Ramos (cell line): ENCODE data around the gene HS3ST6.
"Not testable (repeated sequence)": the region's sequence is repeated elsewhere in the genome, so short reads cannot be mapped to it uniquely, and the experiment has no call there.

ENCODE experiments used
- in situ Hi-C: fragments of 300-500 bp; cut with MboI; formaldehyde crosslinking; loops from one replicate; pipeline ENCODE4 v1.14.3; 2022; ENCODE audit warnings: low sequenced_read_pairs; ENCODE audit not compliant: unreplicated experiment

The HS3ST6 gene

DNA sequence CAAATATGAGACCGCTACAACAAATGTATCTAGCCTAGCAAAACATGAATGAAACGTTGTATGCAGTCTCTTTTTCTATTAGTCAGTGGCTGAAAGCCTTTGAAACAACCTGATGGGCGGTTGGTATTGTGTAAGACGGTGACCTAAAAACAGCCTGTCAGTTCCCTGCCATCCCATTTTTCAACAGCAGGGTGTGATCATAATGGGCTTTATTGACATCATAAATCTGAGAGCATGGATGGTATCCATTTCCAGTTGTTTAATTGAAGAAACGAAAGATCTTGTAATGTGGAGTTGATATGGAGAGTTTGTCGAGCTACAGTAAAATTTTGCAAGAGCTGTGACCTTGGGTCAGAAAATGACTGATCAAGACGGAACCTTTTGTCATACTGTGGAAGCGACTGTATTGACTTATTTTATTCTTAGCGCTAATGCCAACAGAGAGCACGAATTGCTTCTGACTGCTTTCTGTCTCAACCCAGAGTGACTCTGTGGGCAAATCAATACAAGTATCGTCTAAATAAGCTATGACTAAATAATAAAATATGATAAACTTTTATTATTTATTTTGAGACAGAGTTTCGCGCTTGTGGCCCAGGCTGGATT is 34.0 kb downstream of the HS3ST6 start:
- in situ Hi-C loops = no loop called here

DNA sequence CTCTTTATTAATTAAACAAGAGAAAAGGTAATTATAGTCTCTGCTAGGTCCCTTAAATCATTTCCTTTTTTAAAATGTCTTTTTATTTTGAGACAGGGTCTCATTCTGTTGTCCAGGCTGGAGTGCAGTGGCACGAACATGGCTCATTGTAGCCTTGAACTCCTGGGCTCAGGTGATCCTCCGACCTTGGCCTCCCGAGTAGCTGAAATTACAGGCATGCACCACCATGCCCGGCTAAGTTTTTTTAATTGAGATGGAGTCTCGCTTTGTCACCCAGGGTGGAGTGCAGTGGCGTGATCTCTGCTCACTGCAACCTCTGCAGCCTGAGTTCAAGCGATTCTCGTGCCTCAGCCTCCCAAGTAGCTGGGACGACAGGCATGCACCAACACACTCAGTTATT is 37.0 kb downstream of the HS3ST6 start:
- in situ Hi-C loops = not testable (repeated sequence)

DNA sequence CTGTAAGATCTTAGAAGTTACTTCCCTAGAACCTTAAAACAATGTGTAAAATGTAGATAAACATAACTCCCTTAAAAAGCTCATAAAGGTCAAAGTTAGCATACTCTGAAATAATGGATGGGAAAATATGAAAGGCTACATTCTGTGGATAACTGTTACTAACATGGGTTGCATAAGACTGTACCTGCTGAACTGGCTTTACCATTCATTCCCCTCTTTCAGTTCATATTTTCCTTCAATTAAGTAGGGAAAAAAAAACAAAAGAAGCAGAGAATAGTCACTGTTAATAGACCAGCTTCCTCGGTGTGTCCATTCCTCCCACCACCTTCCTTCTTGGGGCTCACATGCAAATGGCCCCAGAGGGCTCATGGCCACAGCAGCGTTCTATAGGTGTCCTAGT is 38.7 kb downstream of the HS3ST6 start:
- in situ Hi-C loops = no loop called here

DNA sequence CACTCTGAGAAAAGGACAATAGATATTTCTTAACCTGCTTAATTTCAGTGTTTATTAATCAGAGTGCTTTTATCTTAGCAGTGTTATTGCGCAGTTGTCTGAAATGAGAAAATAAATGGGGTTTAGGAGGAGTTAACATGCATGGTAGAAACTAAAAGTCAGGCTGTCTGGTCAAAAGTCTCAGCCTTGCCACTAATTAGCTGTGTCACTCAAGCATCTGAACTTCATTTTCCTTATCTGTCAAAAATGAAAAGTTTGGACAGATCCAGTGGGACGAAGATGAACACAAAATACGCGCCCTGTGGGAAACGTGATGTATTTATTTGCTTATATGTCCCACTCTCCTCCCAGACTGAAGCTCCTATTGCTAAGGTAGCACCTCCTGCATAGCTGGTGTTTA is 40.0 kb downstream of the HS3ST6 start:
- in situ Hi-C loops = no loop called here

DNA sequence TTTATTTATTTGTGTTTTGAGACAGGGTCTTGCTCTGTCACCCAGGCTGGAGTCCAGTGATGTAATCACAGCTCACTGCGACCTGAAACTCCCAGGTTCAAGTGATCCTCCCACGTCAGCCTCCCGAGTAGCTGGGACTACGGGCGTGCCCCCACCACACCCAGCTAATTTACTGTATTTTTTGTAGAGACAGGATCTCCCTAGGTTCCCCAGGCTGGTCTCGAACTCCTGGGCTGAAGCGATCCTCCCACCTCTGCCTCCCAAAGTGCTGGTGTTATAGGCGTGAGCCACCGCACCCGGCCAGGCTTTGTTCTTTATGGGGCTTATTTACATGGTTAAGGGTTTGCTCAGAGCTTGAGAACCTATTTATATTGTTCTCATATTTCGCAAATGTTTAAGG is 40.4 kb downstream of the HS3ST6 start:
- in situ Hi-C loops = no loop called here

DNA sequence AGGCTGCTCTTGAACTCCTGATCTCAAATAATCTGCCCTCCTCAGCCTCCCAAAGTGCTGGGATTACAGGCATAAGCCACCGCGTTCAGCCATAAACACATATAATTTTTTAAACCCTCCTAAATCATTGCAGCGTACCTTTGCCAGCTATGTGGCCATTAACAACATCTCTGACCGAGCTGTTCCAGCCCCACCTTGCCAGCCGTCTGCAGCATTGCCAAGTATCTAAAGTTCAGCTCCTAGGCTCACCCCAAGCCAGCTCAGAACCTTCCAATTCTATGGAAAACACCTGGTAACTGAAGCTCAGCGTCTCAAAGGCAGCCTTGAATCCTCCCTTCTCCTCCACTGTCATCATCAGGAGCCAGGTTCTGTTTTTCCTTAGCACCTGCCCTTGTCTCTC is 41.1 kb downstream of the HS3ST6 start:
- in situ Hi-C loops = no loop called here

DNA sequence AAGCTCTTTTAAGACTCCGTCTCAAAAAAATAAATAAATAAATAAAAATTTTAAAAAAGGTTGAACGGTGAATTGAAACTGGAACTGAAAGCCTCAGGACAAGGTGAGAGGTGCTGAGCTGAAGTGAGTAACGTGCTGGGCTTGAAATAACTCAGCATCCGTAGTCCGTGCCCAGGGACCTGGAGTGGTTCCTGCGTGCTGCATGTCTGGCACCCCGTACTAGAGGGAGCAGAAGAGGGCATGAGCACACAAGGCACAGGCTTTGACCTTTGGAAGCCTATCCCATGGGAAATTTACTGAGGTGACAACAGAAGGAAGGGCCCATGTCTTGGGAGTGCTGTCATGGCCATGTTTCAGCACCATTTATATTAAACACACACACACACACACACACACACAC is 41.7 kb downstream of the HS3ST6 start:
- in situ Hi-C loops = no loop called here

DNA sequence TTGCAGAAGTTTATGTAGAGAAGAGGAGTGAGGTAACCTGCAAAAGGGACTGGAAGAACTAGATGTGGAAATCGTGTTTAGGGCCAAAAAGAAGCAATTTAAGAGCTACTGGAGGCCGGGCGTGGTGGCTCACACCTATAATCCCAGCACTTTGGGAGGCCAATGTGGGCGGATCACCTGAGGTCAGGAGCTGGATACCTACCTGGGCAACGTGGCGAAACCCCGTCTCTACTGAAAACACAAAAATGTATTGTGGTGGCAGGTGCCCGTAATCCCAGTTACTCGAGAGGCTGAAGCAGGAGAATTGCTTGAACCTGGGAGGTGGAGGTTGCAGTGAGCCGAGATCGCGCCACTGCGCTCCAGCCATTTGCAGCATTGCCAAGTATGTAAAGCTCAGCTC is 42.1 kb downstream of the HS3ST6 start:
- in situ Hi-C loops = not testable (repeated sequence)

DNA sequence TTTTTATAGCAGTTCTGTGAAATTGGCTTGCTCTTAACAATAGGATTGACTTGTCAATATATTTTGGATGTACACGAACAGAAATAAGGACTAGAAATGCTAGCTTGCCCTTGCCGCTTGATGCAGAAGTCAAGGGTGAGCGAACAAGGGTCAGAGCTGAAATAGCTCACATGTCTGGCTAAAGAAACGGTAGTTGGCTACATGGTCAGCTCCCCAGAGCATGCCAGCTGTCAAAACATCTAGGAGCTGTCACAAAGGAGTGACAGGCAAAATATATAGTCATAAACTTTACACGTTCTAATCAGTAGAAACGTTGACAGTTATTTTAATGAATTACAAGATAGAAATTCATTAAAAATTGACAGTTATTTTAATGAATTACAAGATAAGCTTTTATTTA is 43.4 kb downstream of the HS3ST6 start:
- in situ Hi-C loops = no loop called here

DNA sequence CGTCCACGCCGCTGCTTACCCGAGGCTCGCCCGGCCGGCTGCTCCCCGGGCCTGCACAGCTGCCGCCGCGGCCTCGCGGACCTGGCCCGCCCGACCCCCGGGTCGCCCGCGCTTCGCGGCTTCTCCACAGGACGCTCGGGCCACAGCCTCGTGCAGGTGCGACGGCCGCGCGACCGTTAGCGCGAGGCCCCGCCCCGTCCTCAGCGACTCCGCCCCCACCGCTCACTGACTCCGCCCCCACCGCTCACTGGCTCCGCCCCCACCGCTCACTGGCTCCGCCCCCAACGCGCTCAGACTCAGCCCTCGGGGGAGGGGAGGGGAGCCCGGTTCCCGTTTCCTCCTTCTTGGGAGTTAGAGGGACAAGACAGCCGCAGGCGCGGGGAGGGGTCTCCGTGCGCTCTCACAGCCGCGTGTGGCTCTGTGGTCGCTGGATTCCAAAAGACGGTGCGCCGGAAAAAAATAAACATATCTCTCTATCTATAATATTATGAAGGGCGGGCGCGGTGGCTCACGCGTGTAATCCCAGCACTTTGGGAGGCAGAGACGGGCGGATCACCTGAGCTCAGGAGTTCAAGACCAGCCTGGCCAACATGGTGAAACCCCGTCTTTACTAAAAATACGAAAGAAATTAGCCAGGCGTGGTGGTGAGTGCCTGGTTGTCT is 46.1 kb downstream of the HS3ST6 start, which contains the start of gene MEIOB:
Gene MEIOB (minus strand): TSS at position 191 of the 662 bp plus-strand sequence. CDS start 3,989 bp downstream, outside the sequence.
- in situ Hi-C loops = no loop called here

DNA sequence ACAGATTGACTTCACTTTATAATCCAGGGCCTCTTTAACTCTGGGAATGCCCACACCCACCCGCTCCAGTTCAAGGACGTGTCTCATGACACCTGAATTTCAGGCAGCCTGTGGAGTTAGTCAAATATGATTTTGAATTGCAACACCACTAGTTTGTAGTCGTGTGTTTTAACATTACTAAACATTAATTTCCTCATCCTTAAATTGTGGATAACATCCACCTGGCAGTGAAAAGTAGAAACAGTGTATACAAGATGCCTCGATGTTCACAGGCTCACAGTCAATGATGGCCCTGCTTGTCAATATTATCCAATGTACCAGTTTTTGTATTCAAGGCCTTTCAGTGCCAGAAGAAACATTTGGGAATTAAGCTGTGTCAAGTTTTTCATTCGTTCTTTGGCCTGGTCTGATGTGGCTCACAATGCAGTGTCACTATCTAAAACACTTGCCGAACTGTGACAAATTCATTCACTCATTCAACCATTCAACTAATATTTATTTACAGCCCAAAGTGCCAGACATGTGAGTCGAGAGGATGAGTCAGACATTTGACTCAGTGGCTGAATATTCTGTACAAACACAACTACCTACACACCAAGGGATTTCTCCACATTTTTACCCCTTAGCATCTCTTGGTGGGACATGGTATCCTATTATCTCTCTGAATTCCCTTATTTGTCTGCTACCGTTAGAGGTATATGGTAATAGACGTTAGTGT is 47.7 kb downstream of the HS3ST6 start:
- in situ Hi-C loops = no loop called here

DNA sequence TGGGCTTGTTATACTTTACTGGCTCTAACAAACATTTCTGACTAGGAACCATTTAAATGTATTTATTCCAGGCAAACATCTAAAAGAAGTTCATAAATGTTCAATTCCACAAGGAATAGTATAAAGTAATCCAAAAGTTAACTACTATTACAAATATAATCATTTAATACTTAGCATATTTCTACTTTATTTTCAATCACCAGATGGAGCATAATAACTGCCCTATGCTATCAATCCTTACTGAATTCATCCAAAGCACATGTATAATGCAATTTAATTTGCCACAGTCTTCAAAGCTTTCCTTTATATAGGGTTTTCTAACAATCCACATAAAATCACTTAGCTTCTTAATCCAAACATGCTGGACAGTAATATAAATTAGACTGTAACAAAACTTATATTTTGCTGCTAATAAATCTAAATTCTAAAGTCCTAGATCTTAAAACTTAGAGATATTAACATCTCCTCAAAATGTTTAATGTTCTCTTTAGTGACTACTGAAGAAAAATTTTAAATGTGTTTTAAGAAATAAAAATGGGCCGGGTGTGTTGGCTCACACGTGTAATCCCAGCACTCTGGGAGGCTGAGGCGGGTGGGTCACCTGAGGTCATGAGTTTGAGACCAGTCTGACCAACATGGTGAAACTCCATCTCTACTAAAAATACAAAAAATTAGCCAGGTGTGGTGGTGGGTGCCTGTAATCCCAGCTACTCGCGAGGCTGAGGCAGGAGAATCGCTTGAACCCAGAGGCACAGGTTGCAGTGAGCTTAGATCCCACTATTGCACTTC is 52.1 kb downstream of the HS3ST6 start:
- in situ Hi-C loops = no loop called here

DNA sequence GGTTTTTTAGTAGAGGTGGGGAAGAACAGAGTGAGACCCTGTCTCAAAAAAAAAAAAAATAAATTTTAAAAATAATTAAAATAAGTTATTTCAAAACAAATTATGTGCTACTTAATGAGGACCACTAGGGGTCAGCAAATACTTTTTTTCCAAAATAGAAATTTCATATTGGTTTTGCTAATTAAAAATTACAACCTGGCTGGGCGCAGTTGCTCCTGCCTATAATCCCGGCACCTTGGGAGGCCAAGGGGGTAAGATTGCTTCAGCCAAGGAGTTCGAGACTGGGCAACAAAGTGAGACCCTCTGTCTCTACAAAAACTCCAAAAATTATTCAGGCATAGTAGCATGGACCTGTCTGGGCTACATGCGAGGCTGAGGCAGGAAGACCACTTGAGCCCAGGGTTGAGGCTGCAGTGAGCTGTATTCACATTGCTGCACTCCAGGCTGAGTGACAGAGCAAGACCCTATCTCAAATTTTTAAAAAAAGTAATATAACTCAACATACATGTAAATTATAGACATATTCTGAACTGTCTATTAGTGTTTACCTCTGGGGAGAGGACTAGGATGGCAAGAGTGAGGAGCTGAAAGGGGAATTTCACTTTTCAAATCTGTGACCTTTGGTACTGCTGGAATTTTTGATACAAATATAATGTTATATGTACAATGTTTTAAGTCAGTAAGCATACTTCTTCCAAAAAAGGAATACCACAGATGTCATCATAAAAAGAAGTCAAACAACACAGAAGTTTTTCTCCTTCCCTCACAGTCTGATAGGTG is 54.3 kb downstream of the HS3ST6 start:
- in situ Hi-C loops = no loop called here

DNA sequence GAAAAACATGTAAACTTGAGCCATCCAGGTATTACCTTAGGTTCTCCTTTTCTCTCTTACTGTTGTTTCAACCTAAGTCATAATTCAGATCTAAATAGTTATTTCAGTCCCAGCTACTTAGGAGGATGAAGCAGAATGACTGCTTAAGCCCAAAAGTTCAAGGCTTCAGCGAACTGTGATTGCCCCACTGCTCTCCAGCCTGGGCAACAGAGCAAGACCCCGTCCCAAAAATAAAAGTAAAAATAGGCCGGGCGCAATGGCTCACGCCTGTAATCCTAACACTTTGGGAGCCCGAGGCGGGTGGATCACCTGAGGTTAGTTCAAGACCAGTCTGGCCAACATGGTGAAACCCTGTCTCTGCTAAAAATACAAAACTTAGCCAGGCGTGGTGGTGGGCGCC is 55.8 kb downstream of the HS3ST6 start:
- in situ Hi-C loops = no loop called here

DNA sequence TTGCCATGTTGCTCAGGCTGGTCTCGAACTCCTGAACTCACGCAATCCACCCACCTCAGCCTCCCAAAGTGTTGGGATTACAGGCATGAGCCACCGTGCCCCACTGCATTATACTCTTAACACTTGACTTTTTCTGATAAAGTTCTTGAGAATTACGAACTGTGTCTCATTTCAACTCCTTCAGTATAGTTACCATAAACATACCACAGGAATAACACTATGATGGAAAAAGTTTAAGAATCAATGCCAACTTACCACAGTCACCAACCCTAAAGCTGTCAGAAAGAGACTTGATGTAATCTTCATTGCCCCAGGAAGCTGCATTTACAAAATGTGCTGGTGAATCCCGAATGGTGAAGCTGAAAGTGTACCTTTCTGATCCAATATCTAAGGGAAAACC is 56.5 kb downstream of the HS3ST6 start:
- in situ Hi-C loops = no loop called here
